OCI-LY1 (cell line): ENCODE results near the gene LRMDA.

Source experiments
- H2AFZ ChIP-seq: fragments of 200-600 bp; sonication (generic), shearing (Covaris generic); 2 replicates; pipeline ENCODE4 v1.6.0; 2014; ENCODE audit warnings: antibody characterized with exemption, mild to moderate bottlenecking, low read length
- H3F3A ChIP-seq: fragments of 200-600 bp; sonication (generic), shearing (Covaris generic); 2 replicates; pipeline ENCODE4 v1.6.0; 2014; ENCODE audit warnings: mild to moderate bottlenecking, antibody characterized with exemption, low read length, moderate library complexity; ENCODE audit not compliant: insufficient read depth
- H3K27ac ChIP-seq: fragments of 200-600 bp; sonication (generic); 2 replicates; pipeline ENCODE4 v1.5.1; 2014; ENCODE audit warnings: low read length, mixed run types, mild to moderate bottlenecking, low read depth; ENCODE audit not compliant: poor library complexity, severe bottlenecking
- H3K27me3 ChIP-seq: fragments of 200-600 bp; sonication (generic); 2 replicates; pipeline ENCODE4 v1.6.0; 2014; ENCODE audit warnings: antibody characterized with exemption, mild to moderate bottlenecking, low read length, moderate library complexity; ENCODE audit not compliant: insufficient read depth
- H3K36me3 ChIP-seq: fragments of 200-600 bp; sonication (generic); 2 replicates; pipeline ENCODE4 v1.6.1; 2014; ENCODE audit warnings: mild to moderate bottlenecking, antibody characterized with exemption, low read length, moderate library complexity, mixed read lengths; ENCODE audit not compliant: insufficient read depth
- H3K4me1 ChIP-seq: fragments of 200-600 bp; sonication (generic); 2 replicates; pipeline ENCODE4 v1.5.1; 2014; ENCODE audit warnings: mild to moderate bottlenecking, low read length, moderate library complexity; ENCODE audit not compliant: insufficient read depth, severe bottlenecking
- H3K4me2 ChIP-seq: fragments of 200-600 bp; sonication (generic), shearing (Covaris generic); 2 replicates; pipeline ENCODE4 v1.6.1; 2014; ENCODE audit warnings: low read length
- H3K4me3 ChIP-seq: fragments of 200-600 bp; sonication (generic); 2 replicates; pipeline ENCODE4 v1.5.1; 2014; ENCODE audit warnings: low read length, low read depth, mild to moderate bottlenecking, mixed read lengths; ENCODE audit not compliant: poor library complexity, severe bottlenecking
- H3K79me2 ChIP-seq: fragments of 200-600 bp; shearing (Covaris generic); 2 replicates; pipeline ENCODE4 v1.6.1; 2016; ENCODE audit warnings: mixed run types, low read length, mixed read lengths; ENCODE audit not compliant: insufficient read depth
- H3K9ac ChIP-seq: fragments of 200-600 bp; sonication (generic), shearing (Covaris generic); 2 replicates; pipeline ENCODE4 v1.6.1; 2014; ENCODE audit warnings: mild to moderate bottlenecking, low read length, mixed read lengths
- H3K9me2 ChIP-seq: fragments of 200-600 bp; sonication (generic), shearing (Covaris generic); 2 replicates; pipeline ENCODE4 v1.6.1; 2014; ENCODE audit warnings: low read depth, mild to moderate bottlenecking, low read length, mixed read lengths
- H3K9me3 ChIP-seq: fragments of 200-600 bp; shearing (Covaris generic); 2 replicates; pipeline ENCODE4 v1.6.1; 2014; ENCODE audit warnings: low read length, mixed read lengths
- H4K20me1 ChIP-seq: fragments of 200-600 bp; sonication (generic), shearing (Covaris generic); 2 replicates; pipeline ENCODE4 v1.6.0; 2016; ENCODE audit warnings: mild to moderate bottlenecking, low read length; ENCODE audit not compliant: insufficient read depth
- CTCF ChIP-seq: fragments of 200-600 bp; sonication (generic), shearing (Covaris generic); IDR thresholded peaks from 2 replicates; pipeline ENCODE4 v1.5.1; 2017; ENCODE audit warnings: mild to moderate bottlenecking, antibody characterized with exemption, low read length, moderate library complexity, mixed read lengths
- EZH2 ChIP-seq: fragments of 200-600 bp; sonication (generic), shearing (Covaris generic); IDR thresholded peaks from 2 replicates; pipeline ENCODE4 v1.8.0; 2017; ENCODE audit warnings: borderline replicate concordance, mixed run types, mild to moderate bottlenecking, antibody characterized with exemption, low read length, moderate library complexity, mixed read lengths

Gene LRMDA

GRCh38 chr10:76230921-76231285, 799.5 kb downstream of the LRMDA start:
- H3F3A ChIP-seq = no peaks in the 10 kb centered on the region
- H3K36me3 ChIP-seq = no peaks in the 10 kb centered on the region
- no peak overlapping the region for H3K27ac ChIP-seq
- H3K9me2 ChIP-seq = no peaks in the 10 kb centered on the region
- H3K9ac ChIP-seq = no peak overlapping the region
- H2AFZ ChIP-seq = no peak overlapping the region
- no peaks in the 10 kb centered on the region for H3K79me2 ChIP-seq
- no peak overlapping the region for H3K4me2 ChIP-seq
- H3K4me1 ChIP-seq = no peaks in the 10 kb centered on the region
- H4K20me1 ChIP-seq = no peaks in the 10 kb centered on the region
- H3K9me3 ChIP-seq = no peaks in the 10 kb centered on the region
- no peak for TF ChIP-seq EZH2
- no peak for TF ChIP-seq CTCF
- no peaks in the 10 kb centered on the region for H3K27me3 ChIP-seq
- H3K4me3 ChIP-seq = no peak overlapping the region

GRCh38 chr10:76231286-76231934, 800.0 kb downstream of the LRMDA start:
- H4K20me1 ChIP-seq = no peaks in the 10 kb centered on the region
- TF ChIP-seq EZH2 (no peak), CTCF (no peak)
- H3K27me3 ChIP-seq = no peaks in the 10 kb centered on the region
- no peaks in the 10 kb centered on the region for H3K36me3 ChIP-seq
- no peak overlapping the region for H2AFZ ChIP-seq
- H3K4me1 ChIP-seq = no peaks in the 10 kb centered on the region
- H3K9me3 ChIP-seq = no peaks in the 10 kb centered on the region
- no peak overlapping the region for H3K4me2 ChIP-seq
- H3K4me3 ChIP-seq = no peak overlapping the region
- H3K9me2 ChIP-seq = no peaks in the 10 kb centered on the region
- H3K27ac ChIP-seq = no peak overlapping the region
- no peaks in the 10 kb centered on the region for H3F3A ChIP-seq
- H3K79me2 ChIP-seq = no peaks in the 10 kb centered on the region
- no peak overlapping the region for H3K9ac ChIP-seq

DNA sequence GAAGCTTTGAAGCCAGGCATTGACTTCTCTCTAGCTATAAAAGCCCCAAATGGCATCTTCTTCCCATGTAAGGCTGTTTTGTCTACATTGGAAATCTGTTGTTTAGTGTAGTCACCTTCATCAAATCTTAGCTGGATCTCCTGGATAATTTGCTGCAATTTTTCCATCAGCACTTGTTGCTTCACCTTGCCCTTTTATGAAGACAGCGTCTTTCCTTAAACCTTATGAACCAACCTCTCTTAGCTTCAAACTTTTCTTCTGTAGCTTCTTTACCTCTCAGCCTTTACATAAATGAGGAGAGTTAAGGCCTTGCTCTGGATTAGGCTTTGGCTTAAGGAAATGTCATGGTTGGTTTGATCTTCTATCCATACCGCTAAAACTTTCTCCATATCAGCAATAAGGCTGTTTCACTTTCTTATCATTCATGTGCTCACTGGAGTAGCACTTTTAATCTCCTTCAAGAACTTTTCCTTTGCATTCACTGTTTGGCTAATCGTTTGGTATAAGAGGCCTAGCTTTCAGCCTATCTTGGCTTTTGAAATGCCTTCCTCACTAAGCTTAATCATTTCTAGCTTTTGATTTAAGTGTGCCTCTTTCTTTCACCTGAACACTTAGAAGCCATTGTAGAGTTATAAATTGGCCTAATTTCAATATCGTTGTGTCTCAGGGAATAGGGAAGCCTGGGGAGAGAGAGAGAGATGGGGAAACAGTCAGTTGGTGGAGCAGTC, 803.2 kb downstream of the LRMDA start:
- no peaks in the 10 kb centered on the region for H3K79me2 ChIP-seq
- no peaks in the 10 kb centered on the region for H3K4me1 ChIP-seq
- TF ChIP-seq CTCF (no peak), EZH2 (no peak)
- no peaks in the 10 kb centered on the region for H3K9me3 ChIP-seq
- no peaks in the 10 kb centered on the region for H3K36me3 ChIP-seq
- no peak overlapping the region for H3K4me3 ChIP-seq
- no peaks in the 10 kb centered on the region for H4K20me1 ChIP-seq
- H3K4me2 ChIP-seq = no peak overlapping the region
- H3K27ac ChIP-seq = no peak overlapping the region
- no peaks in the 10 kb centered on the region for H3K27me3 ChIP-seq
- H3F3A ChIP-seq = no peaks in the 10 kb centered on the region
- no peak overlapping the region for H3K9ac ChIP-seq
- H3K9me2 ChIP-seq = no peaks in the 10 kb centered on the region
- no peak overlapping the region for H2AFZ ChIP-seq
